GM19438 (cell line): ENCODE measurements around the gene FAM114A2.

ENCODE experiments used
- ATAC-seq: cut with Tn5 transposase; IDR thresholded peaks from one replicate; pipeline ENCODE4 v1.9.1; 2021; ENCODE audit warnings: low read depth; ENCODE audit not compliant: unreplicated experiment

FAM114A2 gene

DNA sequence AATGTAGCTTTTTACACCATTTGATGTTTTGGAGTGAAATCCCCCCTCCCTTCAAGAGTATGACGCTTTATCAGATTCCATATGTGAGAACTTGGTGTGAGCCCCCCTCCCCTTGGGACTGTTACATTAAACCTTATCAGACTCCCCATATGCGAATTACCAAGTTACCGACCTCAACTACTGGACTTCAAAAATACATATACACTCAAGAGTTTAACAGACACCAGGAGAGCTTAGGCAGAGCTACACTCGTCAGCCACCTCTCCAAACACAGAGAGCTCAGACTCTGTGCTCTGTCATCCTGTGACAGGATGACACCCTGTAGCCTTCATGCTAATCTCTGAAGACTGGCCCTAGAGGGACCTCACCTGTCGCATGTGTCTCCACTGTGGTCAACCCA is 50.2 kb downstream of the FAM114A2 start:
- no peak for ATAC-seq

DNA sequence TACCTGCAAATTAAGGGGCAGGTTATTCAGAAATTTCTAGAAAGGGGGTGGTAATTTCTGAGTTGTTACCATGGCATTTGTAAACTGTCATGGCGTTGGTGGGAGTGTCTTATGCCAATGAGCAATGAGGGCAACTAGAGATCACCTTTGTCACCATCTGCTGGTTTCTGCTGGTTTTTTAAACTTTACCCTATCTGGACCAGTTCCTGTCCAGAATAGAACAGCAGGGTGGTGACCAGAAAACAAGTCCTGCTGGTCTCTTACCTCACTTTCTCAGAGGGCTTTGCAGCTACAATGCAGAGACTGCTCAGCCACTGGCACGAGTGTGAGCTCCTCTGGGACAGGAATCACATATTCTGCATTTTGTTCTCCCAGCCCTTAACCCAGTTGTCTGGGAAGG is 51.4 kb downstream of the FAM114A2 start:
- no peak for ATAC-seq

DNA sequence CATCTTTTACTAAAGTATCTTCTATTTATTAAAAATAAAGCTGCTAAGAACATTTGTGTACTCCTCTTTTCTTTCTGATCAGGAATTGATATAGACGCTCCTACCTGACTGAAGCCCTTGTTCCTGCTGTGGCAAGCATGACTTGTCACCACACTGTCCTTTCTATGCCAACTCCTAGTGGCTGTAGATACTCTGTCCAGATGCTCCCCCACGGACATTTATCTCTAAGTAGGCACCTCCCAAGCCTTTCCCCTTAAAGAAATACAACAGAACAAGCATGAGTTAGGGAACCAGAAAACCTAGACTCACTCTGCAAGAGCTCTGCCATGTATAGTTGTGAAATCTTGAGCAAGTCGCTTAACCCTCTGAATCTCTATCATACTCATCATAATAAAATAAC is 53.2 kb downstream of the FAM114A2 start:
- ATAC-seq = no peak

DNA sequence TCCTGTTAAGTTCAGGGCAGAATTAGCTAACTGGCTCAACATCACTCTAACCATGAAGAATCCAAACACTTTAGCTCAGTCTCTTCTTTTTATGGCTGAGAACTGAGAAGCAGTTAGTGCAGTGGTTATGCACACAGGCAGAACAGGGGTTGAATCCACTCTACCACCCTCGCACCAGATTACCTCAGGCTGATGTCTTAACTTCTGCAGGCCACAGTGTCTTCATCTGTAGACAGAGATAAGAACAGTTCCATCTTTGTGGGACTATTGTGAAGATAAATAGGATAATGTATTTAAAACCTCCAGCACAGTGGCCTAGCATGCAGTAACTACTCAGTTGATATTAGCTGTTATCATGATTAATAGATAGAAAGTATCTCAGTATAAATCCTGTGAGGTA is 54.8 kb downstream of the FAM114A2 start:
- ATAC-seq = no peak

DNA sequence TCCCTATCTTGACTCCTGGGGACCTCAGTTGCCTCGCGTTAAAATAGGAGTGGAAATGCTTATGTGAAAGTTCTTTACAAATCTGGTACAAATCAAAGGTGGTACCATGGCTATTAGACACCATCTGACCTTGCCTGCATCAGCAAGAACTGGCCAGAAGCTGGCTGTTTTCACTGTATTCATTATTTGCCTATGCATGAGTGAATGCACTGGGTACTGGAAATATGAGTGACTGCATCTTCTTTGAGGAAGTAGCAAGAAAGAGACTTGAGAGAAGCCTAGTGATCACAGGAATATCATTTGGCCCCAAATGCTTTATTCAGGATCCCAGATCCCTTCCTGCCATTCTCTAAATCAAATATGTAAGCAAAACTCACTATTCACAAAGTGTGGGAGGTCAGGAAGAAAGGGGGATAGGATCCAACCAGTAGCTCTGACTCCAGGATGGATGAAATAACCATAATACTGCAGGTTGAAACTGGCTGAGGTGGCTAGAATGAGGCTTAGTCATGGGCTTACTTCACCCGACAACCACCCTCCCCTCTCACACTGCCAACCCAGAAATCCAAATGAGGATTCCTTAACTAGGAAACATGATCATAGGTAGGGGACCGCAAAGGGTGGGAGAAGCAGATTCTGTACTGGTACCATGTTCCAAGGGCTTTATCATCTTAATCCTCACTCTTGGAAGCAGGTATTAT is 56.7 kb downstream of the FAM114A2 start:
- ATAC-seq = no peak

DNA sequence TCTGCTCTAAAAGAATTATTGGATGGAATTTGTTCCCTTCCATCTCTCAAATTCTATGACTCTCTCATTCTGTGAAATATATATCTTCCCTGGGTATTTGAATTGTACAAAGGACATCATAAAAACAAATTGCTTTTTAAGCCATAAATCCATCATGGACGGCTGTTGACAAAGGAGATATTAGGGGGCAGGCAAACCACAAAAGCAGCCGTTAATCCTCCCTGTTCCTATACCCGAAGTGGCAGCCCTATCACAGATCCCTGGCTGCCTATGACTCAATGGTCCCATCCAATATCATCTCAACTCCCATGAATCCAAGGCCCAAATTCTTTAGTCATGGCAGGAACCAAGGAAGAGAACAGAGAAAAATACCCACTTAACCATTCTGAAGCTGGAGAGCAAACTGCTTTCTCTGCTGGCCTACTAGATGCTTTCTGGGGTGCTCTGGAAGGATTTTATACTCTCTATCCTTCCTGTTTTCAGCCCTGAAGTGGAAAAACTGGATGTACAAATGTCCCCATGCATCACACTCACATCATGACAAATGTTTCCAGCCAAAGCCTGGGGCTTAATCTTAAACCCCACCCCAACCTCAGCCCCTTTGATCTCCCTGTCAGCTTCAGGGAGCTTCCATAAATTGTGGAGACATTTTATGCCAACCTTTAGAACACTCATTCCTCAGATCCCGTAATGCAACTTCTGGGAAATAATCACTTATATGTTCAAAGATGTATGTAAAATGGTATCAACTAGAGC is 59.5 kb downstream of the FAM114A2 start:
- ATAC-seq = no peak

DNA sequence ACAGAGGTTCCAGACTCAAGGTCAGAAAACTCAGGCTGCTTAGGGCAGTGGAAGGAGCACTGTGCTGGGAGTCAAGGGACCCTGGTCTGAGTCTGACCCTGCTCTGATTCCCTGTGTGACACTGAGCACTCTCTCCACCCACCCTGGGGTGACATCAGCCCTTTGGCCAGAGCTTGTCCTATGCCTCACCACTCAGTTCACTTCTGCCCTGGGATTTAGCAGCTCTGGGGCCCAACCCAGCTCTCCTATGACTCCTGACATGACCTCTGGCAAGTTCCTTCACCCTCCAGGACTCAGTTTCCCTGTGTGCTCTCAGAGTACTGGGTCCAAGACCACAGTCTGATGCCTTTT is 63.9 kb downstream of the FAM114A2 start:
- ATAC-seq = no peak

DNA sequence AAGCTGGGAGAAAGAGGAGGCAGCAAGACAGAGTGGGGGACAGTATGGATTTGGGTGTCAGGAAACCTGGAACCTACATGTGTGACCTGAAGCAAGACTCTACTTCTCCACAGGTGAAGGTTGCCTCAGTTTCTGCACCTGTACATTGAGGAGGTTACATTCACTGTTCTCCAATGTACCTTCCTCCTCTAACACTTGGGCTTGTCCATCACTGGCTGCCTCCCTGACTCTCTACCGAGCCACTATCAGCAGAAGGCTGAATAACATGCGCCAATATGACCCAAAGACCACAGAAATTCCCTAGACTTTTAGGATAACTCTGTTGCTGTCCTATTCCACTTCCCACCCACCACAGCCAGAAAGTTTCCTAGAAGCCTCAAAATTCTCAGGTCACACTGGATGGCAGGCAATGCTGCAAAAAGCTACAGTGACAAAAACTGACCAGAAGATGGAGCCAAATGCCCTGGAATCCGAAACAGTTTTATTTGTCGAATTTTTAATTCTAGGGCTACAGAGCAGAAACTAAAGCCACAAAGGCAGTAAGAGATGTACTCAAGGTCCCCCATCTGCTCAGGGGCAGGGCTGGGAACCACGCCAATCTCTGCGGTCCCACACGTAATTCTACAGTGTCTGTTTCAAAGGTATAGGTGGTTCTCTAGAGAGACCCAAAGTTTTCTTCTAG is 64.4 kb downstream of the FAM114A2 start:
- no peak for ATAC-seq

DNA sequence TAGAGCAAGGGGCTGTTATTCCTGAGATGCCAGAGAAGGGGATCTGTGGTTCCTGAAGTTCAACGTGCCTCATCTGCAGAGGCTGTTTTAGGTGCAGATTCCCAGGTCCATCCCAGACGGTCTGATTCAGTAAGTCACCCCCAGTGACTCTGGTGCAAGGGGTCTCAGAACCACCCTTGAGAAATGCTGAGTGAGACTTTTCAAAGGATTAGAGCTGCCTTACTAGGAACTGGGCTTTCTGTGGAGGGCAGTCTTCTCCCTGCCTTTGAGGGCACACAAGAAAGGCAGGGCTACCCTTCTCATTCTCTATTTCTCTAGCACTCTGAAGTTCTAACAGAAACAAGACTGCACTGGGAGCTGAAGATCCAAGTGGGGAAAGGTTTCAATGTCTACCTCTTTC is 66.5 kb downstream of the FAM114A2 start:
- ATAC-seq = no peak

DNA sequence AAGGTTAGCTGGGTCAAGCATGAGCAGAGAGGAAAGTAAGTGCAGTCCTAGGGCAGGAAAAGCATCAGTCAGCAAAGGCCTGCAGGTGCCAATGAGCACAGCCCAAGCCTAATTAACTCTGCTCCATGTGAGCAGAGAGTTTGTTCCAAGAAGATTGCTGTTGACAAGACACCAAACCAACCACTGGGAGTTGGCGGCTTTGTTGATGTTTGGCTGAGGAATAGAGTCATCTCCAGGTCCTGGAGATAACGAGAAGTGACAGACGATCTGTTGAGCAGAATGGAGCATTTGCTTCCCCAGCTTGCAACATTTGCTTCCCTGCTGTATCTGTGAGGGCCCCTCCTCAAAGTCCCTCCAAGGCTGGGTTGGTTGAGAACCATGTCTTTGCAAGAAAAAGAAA is 68.2 kb downstream of the FAM114A2 start:
- no peak for ATAC-seq

DNA sequence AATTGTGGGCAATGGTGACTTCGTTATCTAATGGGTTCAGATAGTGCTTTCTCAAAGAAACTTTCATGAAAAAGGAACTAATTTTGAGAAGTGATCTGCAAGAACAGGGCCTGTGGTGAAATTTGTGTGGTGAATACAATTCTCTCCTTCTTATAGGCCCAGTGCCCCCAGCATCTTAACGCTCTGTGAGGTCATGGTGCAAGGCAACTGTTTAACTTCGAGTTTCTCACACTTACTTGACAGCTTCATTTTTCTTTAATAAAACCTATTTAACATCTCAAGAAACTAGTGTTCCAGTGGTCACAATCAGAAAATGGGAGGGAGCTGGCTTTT is 69.2 kb downstream of the FAM114A2 start:
- no peak for ATAC-seq

DNA sequence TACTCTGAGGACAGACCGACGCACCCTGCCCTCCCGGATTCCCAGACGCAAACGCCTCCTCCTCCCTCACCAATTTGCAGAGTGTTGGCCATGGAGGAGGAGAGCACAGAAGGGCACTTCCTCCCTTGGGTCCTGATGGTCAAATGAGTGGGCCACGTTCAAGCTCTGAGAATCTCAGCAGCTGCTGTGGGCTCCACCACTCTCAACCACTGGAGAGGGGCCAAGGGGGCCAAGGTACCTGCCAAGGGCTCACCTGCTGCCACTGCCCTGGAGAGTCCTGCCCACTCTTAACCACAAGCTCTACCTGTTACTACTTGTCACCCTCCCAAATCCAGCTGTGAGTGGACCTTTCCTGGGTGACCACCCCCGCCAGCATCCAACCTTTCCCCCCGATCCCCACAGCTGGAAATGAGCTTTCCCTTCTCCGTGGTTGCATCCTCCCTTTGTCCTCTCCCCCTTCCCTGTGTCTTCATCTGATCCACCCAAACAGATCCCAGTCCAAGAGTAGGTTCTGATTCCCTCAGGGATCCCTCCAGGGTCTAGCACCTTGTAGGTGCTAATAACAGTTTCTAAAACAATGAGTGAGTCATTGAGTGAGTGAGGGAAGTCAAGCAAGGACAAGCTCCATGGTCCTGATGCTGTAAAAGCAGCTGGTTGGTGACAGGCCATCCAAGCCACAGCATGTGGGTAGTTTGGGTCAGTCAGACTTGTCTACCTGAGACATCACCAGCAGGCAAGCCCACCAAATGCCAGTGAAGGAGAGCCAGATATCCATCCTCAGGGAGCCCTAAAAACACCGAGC is 69.7 kb downstream of the FAM114A2 start:
- ATAC-seq = no peak

DNA sequence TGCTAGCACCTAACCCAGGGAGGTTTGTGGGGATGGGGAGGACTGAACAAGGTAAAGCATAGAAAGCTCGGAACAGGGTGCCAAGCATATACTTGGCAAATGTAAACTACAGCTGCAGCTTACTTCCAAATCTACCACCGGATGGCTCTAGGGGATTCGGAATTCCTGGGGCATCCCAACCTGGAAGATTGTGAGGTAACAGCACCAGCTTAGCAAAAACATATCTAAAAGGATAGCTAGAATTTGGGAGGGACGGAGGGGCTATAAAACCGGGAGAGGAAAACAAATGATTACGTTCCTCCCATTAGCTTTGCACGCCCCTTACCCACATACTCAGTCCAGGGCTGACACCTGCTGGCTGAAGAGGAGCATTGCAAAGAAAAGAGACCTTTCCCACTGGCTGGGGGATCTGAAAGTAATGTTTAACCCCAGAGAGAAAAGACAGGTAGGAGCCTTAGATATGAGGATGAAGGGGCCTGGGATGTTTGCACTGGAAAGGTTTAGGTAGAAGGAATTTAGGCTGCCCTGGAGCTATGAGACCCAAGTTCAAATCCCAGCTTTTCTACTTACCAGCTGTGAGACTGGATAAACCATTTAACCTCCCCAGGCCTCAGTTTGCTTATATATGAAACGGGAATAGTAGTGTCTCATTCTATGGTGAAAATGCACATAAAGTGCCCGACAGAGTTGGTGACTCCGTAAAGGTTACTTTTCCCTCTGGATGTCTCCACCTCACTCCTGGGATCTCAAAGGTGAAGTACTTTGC is 73.6 kb downstream of the FAM114A2 start:
- peak; percentile 78 for ATAC-seq

DNA sequence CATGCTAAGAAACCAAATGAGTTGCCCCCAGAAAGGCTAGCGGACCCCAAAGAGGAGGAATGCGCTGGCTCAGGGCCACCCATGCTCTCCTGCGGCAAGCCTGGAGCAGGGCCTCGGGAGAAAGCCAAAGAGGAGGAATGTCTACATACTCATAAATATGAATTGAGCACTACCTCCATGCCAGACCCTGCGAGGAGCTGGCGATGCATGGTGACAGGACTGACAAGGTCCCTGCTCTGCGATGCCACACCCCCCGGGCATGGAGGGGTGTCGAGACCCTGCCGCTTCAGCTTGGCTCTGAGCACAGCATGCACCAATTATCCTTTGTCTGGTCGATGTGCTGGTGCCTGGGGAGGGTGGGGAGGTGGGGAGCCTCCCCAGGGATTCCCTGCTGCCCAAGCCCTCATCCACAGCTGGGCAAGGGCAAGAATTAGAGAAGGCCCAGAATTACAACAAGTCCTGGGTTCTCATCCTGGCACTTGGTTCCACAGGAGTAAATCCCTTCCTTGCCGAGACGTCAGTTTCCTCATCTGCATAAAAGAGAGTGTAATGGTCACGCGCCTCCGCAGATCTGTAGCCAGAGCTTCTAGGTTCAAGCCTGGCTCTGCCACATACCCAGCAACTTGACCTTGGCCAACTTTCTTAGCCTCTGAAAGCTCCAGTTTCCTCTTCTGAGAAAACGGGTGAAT is 74.4 kb downstream of the FAM114A2 start:
- no peak for ATAC-seq

DNA sequence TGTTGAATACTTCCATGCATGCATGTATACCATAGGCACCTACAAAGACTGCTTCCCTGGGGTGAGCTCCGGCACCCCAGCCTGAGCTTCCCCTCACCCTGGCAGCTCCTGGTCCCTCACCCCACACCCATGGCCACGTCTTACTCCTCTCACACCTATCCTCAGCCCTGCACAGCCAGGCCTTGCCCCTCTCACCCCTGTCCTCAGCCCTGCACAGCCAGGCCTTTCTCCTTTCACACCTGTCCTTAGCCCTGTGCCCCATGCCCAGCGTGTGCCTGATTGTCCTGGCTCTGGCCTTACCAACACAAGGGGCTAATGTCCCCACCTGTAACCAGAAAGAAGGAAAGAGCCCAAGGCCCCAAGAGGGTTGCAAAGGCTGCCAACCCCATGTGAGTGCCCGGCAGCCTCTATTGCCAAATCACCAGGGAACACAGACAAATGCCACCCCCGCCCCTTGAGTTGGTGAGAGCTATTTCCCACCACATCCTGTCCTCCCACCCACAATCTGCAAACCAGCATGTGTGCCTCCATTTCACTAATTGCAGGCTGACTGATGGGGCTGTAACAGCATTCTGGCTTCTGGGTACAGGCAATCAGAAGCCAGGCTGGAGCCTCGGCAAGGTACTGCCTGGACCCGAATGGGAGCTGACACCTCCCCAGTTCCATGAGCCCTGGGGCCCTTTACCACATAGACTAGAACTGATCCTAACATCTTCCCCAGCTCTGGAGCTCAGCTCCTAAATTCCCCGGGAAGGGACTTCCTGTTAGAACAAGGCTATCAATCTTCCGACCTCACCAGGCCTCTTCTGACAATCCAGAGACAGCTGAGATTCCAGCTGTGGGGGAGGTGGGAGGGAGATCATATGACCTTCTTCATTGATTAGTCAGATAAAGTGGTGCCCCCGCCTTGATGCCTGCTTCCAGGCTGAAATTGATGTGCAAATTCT is 78.2 kb downstream of the FAM114A2 start:
- no peak for ATAC-seq

DNA sequence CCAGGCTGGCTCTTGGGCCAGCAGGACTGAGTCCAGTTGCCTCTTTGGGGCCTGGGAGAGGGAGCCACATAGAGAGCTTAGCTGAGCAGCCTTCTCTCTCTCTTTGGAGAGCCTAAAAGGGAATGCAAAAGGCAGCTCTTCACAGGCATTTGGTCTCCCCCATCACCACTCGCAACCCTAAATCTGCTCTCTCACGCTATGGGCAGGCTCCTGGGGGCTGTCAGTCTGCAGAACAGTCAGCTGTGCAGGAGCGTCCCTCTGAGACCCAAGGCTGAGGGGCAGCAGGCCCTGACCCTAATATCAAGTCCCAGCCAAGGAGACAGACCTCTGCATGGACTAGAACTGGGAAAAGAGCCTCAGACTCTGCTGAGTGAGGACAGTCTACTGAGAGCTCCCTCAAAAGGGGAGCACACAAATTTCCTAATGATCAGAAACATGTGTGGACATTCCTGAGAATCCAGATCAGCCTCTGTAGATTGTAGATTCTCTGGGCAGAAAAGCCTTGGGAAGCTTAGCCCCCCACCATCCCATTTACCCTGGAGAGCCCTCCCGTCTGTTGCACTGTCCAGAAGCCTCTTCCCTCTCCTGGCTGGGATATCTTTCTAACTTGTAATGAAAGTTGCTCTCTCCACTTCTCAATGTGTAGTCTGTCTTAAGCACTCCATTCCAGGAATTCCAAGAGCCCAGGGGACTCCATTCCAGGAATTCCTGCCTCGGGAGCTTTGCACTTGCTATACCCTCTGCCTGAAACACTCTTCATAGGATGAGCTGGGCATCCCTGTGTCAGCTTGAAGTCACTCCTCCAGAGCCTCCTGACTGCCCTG is 79.4 kb downstream of the FAM114A2 start:
- ATAC-seq = no peak

DNA sequence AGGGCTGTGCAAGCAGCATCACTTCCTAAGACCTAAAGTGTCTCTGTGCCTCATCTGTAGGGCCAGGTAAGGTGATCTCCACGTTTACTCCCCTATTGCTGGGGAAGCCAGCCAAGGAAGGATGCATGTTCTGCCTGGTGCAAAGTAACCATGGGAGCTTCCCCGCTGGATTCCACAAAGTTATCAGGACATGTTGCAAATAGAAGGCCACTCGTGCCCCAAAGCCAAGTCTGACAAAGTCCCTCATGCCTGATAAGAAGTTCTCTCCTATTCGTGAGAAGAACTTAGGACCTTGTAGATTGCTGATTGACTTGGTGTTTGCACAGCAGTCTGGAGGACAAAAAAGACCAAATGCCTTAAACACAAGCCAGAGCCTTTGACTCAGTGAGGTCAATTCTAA is 81.5 kb downstream of the FAM114A2 start:
- no peak for ATAC-seq

DNA sequence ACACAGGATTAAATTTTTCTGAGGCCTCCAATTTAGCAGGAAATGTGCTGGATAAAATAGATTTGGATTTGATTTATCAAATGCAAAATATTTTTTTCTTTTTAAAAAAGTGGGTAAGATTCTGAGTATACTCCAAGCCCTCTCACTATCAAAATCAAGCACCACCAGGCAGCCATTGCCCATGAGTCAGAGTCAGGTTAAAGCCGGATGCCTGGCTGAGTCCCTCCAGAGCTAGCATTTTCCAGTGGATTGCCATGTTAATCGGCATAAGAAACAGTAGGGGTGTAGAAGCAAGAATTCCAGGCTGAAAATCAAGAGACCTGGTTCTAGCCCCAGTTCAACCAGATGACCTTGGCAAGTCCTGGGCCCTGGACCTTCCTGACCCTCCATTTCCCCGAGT is 85.3 kb downstream of the FAM114A2 start:
- no peak for ATAC-seq
